ENCODE measurements around the gene LRG1. TPM values are rescaled to one million over a fixed set of nuclear protein-coding genes. Genes with fewer than 3 reads are reported as not detected.

LRG1 gene
- total RNA-seq, 1 donor from 2014 or later, result 1.0 TPM

GRCh38 chr19:4550018-4550417 lies 10.2 kb upstream of the LRG1 start:
- Mint-ChIP-seq H3K36me3 (ENCODE audit: unreplicated experiment) (peaks cover 20% of the 10 kb centered on the region), H3K9me3 (ENCODE audit: unreplicated experiment) (peaks cover 14% of the 10 kb centered on the region), H3K27me3 (ENCODE audit: unreplicated experiment) (peaks cover 19% of the 10 kb centered on the region), H3K27ac (ENCODE audit: unreplicated experiment) (peak overlapping the region; percentile 75), H3K4me3 (ENCODE audit: unreplicated experiment) (no peak overlapping the region), H3K4me1 (ENCODE audit: low read depth, unreplicated experiment) (no peaks in the 10 kb centered on the region)
- DNase-seq, result no peak
- TF ChIP-seq CTCF (IDR thresholded peaks at IDR 0.05; ENCODE audit: partially characterized antibody, unreplicated experiment), result no peak

- Mint-ChIP-seq H3K4me3 (ENCODE audit: unreplicated experiment) (no peak overlapping the region), H3K27ac (ENCODE audit: unreplicated experiment) (no peak overlapping the region), H3K36me3 (ENCODE audit: unreplicated experiment) (peaks cover 10% of the 10 kb centered on the region), H3K4me1 (ENCODE audit: low read depth, unreplicated experiment) (no peaks in the 10 kb centered on the region), H3K27me3 (ENCODE audit: unreplicated experiment) (peaks cover 17% of the 10 kb centered on the region), H3K9me3 (ENCODE audit: unreplicated experiment) (peaks cover 10% of the 10 kb centered on the region)
- no peak for DNase-seq
- no peak for TF ChIP-seq CTCF (IDR thresholded peaks at IDR 0.05; ENCODE audit: partially characterized antibody, unreplicated experiment)
Observed at GRCh38 chr19:4548238-4548584, 8.4 kb upstream of the LRG1 start.

- peak overlapping the region; percentile 3 for H3K27ac Mint-ChIP-seq (ENCODE audit: unreplicated experiment)
- DNase-seq, result no peak
- H3K9me3 Mint-ChIP-seq (ENCODE audit: unreplicated experiment), result peaks cover 5% of the 10 kb centered on the region
- H3K4me1 Mint-ChIP-seq (ENCODE audit: low read depth, unreplicated experiment), result no peaks in the 10 kb centered on the region
- H3K27me3 Mint-ChIP-seq (ENCODE audit: unreplicated experiment), result peaks cover 14% of the 10 kb centered on the region
- peaks cover 4% of the 10 kb centered on the region for H3K36me3 Mint-ChIP-seq (ENCODE audit: unreplicated experiment)
- TF ChIP-seq CTCF (IDR thresholded peaks at IDR 0.05; ENCODE audit: partially characterized antibody, unreplicated experiment), result no peak
- no peak overlapping the region for H3K4me3 Mint-ChIP-seq (ENCODE audit: unreplicated experiment)
Observed at GRCh38 chr19:4547303-4548237, 7.7 kb upstream of the LRG1 start.

- Mint-ChIP-seq H3K36me3 (ENCODE audit: unreplicated experiment) (peaks cover 9% of the 10 kb centered on the region), H3K9me3 (ENCODE audit: unreplicated experiment) (peaks cover 6% of the 10 kb centered on the region), H3K27me3 (ENCODE audit: unreplicated experiment) (peaks cover 13% of the 10 kb centered on the region), H3K4me3 (ENCODE audit: unreplicated experiment) (no peak overlapping the region), H3K4me1 (ENCODE audit: low read depth, unreplicated experiment) (no peaks in the 10 kb centered on the region), H3K27ac (ENCODE audit: unreplicated experiment) (no peak overlapping the region)
- DNase-seq, result no peak
- TF ChIP-seq CTCF (IDR thresholded peaks at IDR 0.05; ENCODE audit: partially characterized antibody, unreplicated experiment), result no peak
Observed at GRCh38 chr19:4543842-4544647, 4.2 kb upstream of the LRG1 start.
